ENCODE measurements around the gene PHLPP1.

Gene PHLPP1

DNA sequence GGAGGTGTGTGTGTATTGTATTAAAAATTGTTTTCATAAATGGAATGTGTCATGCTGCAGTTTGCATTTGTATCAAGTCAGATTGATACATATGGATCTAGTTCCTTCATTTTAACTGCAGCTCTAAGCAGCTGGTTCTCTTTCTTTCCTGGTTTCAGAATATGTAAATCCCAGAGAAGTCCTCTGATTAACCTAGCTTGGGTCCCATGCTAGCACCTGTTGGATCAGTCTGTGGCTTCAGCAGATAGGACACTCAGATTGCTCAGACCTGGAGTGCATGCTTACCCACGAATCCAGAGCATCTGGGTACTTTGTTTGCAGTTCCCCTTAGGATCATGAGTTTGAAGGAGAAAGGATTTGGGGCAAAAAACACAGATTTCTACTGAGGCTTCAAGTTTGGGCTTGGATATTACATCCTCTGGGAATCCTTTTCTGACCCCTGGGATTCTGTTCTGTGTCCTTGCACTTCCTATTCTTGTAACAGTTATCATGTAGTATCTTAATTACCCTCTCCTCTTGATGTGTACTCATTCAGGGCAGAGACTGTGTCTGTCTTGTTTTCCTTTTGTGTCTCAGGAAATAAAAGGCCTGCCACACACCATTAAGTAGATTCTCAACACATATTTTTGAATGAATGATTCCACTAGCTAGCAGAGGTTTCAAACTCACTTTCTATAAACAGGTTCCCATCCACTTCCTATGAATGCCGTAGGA, 142.1 kb downstream of the PHLPP1 start:
- DNase-seq, result no peak

DNA sequence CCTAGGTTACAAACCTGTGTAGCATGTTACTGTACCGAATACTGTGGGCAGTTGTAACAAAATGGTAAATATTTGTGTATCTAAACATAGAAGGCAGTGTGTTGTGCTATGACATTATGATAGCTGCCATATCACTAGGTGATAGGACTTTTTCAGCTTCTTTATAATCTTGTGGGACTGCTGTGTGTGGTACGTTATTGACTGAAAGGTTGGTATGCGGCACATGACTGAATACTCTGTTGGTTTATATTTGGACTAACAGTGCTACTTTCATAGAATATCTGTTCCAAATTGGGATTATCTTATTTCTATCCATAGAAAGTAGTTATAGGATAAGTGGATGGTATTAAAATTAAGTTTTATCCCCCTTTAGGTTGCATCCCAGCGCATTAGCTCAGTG, 144.7 kb downstream of the PHLPP1 start:
- no peak for DNase-seq

DNA sequence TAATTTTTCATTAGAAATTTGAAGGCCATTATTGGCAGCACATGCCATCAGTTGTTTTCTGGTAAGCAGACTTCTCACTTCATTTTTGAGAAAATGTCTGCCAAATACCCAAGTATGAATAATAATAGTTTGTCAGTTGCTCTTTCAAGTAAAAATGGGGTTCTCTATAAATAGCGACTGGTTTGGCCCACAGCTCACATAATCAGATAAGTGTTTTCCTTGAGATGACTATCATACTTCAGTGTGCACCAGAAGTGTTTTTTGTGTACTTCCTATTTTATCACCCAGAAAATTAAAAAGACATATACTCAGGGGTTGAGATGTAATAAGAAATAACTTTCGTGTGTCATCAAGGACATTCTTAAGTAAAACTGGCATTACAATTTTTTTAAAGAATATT, 147.1 kb downstream of the PHLPP1 start:
- DNase-seq, result no peak

DNA sequence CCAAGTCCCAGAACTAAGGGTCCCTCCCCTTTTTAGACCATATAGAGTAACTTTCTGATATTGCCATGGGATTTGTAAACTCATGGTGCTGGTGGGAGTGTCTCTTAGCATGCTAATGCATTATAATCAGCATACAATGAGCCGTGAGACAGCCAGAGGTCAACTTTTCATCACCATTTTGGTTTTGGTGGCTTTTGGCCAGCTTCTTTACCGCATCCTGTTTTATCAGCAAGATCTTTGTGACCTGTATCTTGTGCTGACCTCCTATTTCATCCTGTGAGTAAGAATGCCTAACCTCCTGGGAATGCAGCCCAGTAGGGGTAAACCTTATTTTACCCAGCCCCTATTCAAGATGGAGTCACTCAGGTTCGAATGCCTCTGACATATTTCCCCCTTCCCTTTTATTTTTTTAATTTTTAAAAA, 148.2 kb downstream of the PHLPP1 start:
- DNase-seq, result no peak

DNA sequence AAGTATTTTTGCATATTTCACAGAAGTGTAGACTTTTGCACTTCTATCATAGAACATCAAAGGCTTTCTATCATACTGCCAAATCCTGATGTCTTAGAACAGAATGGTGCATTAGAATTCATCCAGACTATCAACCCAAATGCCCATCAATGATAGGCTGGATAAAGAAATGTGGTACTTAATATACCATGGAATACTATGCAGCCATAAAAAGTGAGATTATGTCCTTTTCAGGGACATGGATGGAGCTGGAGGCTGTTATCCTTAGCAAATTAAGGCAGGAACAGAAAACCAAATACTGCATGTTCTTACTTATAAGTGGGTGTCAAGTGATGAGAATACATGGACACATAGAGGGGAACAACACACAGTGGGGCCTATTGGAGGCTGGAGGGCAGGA, 150.2 kb downstream of the PHLPP1 start:
- no peak for DNase-seq

DNA sequence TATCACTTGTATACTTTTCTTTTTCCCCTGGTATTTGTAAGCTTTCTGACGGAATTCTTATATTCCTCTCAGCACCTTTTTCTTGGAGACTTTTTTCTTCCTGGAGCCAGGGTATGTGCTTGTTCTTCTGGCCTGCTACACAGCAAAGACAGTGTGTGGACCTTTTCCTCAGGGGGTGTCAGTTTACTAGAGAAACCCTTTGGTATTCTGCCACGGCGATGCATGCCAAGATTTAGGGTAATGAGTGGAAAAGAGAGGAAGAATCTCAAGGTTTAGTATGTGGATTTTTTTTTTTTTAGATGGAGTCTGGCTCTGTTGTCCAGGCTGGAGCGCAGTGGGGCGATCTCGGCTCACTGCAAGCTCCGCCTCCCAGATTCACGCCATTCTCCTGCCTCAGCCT, 152.2 kb downstream of the PHLPP1 start:
- DNase-seq, result no peak

DNA sequence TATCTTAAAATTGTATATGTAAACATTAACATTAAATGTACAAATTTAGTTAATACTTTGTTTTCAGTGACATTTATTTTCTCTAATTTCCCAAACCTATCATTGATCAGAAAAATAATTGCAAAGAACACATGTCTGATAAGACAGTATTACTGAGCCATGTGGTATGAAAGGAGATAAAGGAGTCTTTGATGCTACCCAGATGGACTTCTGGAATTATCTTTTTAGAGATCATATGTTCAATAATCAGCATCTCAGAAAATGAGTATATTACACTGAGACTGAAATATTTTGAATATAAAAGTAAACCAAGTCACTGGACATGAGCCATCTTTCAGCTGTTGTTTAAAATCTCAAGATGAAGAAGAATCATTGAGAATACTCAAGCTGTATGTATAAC, 153.3 kb downstream of the PHLPP1 start:
- DNase-seq, result no peak

DNA sequence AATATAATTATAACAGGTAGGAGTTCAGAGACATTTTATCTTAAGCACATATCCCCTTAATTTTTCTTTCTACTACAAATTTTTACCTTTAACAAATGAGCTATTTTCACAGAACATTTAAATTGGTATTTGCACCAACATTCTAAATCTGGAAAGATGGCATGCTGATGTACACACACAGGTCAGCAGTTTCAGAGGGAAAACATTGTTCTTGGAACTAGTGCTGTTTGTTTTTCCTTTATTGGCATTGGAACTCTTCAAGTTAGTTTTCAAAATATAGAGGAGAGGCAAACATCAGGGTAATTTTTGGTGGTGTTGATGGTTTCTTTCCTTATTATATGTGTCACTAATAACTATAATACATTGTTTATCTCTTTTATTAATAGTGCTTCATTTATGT, 155.3 kb downstream of the PHLPP1 start:
- no peak for DNase-seq

DNA sequence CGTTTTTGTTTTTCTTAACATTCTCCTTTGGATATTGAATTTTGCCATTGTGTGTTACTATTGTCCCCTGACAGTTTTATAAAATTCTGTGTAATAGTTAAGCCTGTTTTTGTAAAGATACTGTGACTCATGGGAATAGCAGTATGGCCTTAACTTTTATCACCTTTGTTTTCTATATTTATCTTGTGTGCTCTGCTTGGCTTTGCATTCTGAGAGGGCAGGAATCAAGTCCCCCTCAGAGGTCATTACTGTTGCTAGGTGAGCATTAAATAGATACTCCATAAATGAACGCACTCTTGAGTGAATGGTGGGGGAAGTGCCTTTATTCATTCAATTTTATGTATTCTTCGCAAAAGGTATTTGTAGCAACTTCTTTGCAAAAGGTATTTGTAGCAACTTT, 160.0 kb downstream of the PHLPP1 start:
- no peak for DNase-seq

DNA sequence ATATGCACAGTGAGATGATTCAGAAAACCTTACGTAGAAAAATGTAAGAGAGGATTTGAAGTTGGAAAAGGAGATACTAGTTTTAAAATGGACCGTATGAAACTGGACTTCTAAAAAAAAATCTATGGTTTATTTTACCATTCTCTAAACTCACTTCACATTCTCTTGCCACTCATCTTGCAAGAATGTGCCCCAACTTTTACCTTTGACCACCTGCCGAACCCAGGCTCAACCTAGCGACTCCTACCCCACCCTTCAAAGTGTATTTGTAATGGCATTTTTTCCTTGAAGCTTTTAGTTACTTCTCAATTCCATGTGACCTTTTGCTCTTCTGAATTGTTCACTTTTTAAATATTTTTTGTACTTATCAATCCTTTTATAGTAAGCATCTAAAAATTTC, 160.8 kb downstream of the PHLPP1 start:
- DNase-seq, result no peak

DNA sequence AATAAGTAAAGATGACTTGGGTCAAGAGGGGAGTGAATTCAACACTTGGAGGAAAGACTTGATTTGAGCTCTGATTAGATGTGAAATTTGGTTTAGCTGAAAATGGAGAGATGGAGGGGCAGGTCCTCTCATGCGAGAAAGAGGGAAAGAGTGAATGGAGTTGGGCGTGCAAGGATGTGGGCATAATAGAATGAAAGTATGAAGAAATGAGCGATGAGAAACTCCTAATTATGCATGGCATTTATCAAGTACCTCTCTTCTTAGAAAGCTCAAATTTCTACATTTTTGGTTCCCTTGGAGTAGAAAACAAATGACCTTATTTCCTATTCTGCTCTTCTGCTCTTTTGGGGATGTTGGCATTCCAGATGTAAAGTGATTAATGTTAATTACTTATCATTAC, 161.5 kb downstream of the PHLPP1 start:
- DNase-seq, result no peak

DNA sequence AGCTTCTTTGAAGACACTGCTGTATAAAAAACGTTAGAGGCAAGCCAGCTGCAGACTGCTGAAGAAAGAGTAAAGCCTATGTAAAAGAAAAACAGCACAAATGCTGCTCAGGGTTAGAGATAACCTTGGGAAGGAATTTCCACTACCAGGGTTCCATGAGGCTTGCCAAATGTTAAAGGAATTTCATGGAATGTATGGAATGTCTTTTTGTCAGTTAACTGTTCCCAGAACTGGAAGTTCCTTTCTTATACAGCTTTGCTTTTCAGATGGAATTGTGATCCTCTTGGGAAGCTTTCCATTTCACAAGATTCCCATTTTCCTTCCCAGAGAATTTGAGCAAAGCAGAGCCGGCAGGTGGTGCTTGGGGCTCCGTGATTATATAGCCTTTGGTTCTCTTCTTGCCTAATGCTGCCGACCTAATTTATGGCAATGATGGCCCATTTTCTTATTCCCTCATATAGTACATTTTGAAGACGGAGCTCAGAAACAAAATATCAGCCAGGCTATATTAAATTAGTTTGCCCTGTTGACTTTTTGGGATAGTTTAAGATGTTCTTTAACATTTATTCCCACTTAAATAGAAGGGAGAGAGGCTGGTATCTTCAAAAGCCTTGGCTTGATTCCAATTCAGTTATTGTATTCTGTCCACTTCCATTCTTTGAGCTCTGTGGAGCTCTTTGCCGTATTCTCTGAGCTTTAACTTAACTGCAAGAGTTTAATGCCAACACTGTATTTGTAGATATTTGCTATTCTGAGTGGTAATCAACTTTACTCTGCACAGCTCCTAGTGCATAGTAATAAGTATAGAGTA, 162.3 kb downstream of the PHLPP1 start:
- no peak for DNase-seq

DNA sequence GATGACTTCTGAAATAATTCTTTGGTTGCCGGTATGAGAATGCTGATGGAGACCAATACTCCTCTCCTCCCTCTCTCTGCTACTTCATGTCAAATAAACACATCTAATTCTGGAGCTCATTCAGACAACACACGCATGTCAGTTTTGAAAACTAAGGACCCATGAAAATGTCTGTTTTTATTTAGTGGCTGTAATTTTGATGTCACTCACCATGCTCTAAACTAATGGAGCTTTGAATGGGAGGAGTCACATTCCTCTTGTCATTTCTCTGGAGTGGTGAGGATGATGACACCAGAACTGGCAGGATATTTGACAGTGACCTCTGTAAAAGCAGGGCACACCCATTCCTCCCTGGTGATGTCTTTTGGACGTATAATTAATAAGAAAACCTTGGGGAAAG, 163.0 kb downstream of the PHLPP1 start:
- no peak for DNase-seq

DNA sequence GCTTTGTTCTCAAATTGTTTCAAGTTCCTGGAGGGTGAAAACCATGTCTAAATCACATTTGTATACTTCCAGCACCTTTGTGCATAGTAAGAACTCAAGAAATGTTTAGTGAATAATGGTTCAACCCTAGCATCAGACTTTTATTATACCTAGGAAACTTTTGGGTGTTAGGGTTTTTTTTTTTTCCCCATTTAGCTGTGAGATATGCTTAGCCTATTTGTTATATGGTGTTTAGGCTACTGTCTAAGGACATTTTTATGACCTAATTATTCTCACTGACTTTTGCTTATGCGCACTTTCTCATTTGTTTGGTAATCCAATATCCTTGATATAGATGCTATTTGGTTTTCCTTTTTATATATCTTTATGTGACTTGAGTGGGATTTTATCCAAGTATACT, 164.7 kb downstream of the PHLPP1 start:
- no peak for DNase-seq

DNA sequence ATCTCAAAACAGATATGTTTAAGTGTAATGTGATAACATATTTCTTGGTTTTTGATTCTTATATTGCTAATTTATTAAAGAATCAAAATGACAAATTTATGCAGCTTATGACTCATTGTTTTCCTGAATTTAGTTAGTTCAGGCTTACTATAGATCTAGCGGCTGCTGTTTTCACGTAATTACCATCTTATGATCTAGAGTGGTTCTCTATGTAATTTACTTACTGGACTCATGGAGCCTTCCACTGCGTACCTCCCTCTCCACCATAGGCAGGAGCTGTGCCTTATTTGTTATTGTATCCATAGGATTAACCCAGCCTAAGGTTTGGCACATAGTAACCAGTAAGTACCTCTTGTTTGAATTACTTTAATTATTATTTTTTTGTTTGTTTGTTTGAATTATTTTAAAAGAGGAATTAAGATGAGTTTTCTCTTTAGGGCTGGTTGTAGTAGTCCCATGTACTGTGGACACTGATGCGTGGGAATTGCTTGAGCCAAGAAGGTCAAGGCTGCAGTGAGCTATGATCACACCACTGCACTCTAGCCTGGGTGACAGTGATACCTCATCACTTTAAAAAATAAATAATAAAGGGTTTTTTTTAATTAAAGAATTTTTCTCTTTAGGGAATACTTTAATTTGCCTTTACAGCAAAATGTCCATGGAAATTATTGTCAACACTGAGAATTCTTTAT, 165.5 kb downstream of the PHLPP1 start:
- DNase-seq, result no peak

DNA sequence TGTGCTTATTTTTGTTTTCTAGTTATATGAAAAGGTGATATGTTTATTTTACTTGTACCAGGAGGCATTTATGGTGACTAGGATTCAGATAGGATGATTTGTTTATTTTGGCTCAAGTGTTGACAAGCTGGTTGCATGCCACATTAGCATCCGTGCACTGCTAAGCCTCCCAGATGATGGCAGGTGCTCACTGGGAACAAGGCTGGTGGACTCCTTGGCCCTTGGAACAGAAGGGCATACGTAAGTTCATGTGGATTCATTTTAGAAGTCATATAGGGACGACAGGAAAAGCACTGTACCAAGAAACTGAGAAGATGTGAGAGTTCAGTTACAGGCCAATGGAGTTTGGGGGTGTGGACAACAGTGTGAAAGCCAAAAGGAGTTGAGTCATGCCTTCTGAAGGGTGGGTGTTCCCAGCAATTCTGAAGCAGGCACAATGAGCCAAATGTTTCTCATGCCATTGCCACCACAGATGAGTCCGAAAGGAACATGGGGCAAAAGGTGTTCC, 166.2 kb downstream of the PHLPP1 start:
- DNase-seq, result no peak

DNA sequence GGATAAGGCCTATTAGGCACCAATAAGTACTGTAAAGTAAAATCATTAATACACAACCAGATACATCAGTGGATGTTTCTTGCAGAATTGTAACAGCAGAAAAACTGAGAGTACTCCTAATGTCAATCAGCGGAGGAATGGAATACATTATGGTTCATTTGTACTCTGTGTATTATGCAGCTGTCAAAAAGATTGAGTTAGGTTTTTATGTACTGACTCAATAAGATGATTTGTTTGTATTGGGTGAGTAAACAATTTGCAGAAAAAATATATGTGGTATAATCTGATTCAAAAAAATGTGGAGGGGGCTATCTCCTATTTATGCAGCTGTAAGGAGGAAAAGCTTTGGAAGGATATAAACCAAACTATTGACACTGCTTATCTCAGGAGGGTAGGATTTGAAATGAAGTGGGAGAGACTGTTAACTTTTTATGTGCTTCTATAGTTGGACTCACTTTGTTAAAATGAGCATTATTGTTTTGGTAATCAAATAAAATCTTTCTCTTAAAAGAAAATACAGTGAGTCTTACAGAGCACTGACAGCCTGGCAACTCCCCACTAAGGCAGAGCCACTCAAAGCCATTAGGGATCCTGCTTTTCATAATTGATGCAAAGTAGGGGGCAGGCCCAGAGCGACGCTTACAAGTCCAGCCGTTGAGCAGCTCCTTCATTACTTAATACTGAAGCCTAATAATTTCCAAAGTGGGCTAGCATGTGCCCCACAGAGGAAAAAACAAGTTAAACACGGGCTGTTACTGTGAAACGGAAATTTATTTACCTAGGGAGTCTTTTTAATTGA, 168.8 kb downstream of the PHLPP1 start:
- no peak for DNase-seq

DNA sequence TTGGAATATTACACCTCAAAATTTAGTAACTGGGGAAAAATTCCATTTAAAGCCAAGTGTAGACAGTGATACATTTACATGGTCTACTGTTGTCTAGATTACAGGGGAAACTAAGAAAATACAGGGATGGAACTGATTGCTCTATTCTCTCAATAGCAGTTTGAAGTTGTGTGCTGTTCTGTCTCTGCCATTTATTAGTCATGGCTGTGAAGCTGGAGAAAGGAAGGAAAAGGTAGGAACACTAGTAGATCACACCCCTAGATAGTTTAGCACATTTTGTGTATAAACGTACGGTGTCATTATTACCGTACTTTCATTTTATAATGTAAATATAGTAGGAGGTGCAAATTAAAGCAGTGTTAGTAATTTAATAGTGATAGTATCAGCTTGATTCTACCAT, 170.5 kb downstream of the PHLPP1 start:
- DNase-seq, result no peak

DNA sequence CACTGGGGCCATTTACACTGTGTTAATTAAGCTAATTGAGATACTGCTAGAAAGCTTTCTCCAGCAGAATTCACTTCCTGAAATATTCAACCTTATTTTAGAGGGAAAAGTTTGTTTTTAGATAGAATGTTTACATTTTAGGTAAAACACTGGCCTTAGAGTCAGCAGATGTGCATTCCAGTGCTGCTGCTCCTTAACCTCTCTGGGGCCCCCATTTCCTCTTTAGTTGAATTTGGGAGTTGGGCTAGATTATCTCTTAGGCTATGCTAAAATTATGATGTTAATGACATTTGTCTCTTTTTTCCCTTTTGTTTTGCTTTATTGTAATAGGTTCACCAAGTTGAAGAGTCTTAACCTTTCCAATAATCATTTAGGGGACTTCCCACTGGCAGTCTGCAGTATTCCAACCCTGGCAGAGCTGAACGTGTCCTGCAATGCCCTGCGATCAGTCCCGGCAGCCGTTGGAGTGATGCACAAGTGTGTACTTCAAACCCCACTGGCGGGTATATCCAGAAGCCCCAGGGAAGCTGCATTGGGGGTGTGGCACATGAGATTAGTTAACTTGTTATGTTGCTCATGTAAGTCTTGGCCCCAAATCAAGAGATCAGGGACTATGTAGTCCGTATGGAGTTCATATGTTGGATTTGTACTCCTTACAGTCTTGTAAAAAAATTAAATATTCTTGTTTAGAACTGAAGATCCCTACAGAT, 179.5 kb downstream of the PHLPP1 start:
- DNase-seq, result no peak

DNA sequence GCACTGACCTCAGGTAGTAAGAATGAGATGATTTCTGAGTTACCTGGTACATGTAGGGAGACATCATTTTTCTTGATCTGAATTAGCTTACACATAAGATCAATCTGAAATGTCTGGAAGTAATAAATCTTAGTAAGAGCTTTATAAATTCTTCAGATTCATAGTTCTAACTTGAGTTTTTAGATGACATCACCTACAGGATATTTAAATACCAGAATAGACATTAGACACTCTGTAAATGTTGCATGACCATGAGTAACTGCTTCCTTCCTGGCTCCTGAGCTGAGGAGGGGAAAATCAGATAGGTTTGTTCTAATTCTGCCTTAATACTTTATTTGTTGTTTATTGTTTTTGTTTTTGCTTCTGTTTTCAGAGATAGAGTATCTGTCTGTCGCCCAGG, 181.8 kb downstream of the PHLPP1 start:
- DNase-seq, result no peak

DNA sequence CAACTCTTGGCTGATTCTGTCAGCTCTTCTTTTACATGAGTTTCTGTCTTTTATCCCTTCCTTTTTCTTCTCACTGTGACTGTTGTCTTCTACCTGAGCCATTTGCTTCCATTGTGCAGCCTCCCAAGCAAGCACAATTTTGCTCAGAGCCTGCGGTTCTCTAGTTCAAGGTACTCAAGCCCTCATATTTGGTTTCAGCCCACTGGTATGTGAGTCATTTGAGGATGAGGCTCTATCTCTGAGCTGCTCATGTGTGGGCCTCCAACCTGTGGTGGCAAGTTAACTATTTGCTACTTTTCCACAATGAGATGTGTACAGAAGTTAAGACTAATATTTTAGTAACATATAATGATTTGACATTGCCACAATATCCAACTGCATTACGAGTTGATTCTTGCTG, 183.0 kb downstream of the PHLPP1 start:
- DNase-seq, result no peak

DNA sequence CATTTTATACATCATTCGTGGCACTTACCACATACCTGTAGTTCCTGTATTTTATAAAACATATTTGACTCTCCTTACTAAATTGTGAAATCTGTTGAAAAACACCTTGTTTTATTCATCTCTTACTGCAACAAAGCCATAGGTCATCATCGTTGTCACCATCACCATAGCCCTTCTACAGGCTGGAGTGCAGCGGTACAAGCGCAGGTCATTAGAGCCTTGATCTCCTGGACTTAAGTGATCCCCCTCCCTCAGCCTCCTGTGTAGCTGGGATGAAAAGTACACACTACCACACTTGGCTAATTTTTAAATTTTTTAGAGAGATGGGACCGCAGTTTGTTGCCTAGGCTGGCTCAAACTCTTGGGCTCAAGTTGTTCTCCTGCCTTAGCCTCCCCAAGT, 184.2 kb downstream of the PHLPP1 start:
- no peak for DNase-seq

All from activated effector memory CD4-positive, alpha-beta T cell treated with Interleukin-2 at 50 U/mL for 16 hours (primary cell).